Measurements from ENCODE around the gene GCNT2.

DNA sequence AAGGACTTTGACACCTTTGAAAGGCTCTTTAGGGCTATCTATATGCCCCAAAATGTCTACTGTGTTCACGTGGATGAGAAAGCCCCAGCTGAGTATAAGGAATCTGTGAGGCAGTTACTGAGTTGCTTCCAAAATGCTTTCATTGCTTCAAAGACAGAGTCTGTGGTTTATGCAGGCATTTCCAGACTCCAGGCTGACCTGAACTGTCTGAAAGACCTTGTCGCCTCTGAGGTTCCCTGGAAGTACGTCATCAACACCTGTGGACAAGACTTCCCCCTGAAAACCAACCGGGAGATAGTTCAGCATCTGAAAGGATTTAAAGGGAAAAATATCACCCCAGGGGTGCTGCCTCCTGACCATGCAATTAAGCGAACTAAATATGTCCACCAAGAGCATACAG, 65.2 kb downstream of the GCNT2 start:
- TF ChIP-seq, protein P1, sequence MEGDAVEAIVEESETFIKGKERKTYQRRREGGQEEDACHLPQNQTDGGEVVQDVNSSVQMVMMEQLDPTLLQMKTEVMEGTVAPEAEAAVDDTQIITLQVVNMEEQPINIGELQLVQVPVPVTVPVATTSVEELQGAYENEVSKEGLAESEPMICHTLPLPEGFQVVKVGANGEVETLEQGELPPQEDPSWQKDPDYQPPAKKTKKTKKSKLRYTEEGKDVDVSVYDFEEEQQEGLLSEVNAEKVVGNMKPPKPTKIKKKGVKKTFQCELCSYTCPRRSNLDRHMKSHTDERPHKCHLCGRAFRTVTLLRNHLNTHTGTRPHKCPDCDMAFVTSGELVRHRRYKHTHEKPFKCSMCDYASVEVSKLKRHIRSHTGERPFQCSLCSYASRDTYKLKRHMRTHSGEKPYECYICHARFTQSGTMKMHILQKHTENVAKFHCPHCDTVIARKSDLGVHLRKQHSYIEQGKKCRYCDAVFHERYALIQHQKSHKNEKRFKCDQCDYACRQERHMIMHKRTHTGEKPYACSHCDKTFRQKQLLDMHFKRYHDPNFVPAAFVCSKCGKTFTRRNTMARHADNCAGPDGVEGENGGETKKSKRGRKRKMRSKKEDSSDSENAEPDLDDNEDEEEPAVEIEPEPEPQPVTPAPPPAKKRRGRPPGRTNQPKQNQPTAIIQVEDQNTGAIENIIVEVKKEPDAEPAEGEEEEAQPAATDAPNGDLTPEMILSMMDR (IDR thresholded peaks at IDR 0.05): no peak
- no peak for TF ChIP-seq POLR2A (IDR thresholded peaks at IDR 0.05)
- no peak for TF ChIP-seq POLR2AphosphoS5 (IDR thresholded peaks at IDR 0.05; ENCODE audit: insufficient read depth in 1 of 2, low read depth in 1 of 2)
